SK-N-SH treated with all-trans-retinoic acid at 6 μM for 48 hours (cell line): Measurements from ENCODE around the gene CENPP.

Experiments used
- ATAC-seq: fragments of 200-7000 bp; cut with Tn5 transposase; 3 replicates; pipeline ENCODE4 v1.9.1; 2020; ENCODE audit warnings: mild to moderate bottlenecking, moderate library complexity
- ARNTL ChIP-seq: fragments of 450-650 bp; formaldehyde crosslinking; IDR thresholded peaks from 2 replicates; pipeline ENCODE4 v1.5.0; 2020; ENCODE audit warnings: low read depth, mild to moderate bottlenecking, moderate library complexity, borderline replicate concordance
- BACH2 ChIP-seq: fragments of 250-450 bp; sonication (Bioruptor Pico); IDR thresholded peaks from 2 replicates; pipeline ENCODE4 v1.9.0; 2021; ENCODE audit warnings: mild to moderate bottlenecking, borderline replicate concordance
- CREB5 ChIP-seq: fragments of 250-450 bp; sonication (Bioruptor Pico); IDR thresholded peaks from 2 replicates; pipeline ENCODE4 v1.5.1; 2020; ENCODE audit warnings: low read depth, mild to moderate bottlenecking, moderate library complexity
- CSDC2 ChIP-seq: fragments of 250-450 bp; sonication (Bioruptor Pico); IDR thresholded peaks from 2 replicates; pipeline ENCODE4 v1.5.0; 2020; ENCODE audit warnings: mild to moderate bottlenecking, moderate library complexity
- CSRNP3 ChIP-seq: fragments of 250-450 bp; sonication (Bioruptor Pico); IDR thresholded peaks from 2 replicates; pipeline ENCODE4 v1.5.1; 2021; ENCODE audit warnings: mild to moderate bottlenecking, moderate library complexity
- ESRRG ChIP-seq: fragments of 250-450 bp; sonication (Bioruptor Pico); IDR thresholded peaks from 2 replicates; pipeline ENCODE4 v1.6.1; 2021; ENCODE audit warnings: mild to moderate bottlenecking
- GLIS3 ChIP-seq: fragments of 250-450 bp; sonication (Bioruptor Pico); IDR thresholded peaks from 2 replicates; pipeline ENCODE4 v1.5.0; 2020; ENCODE audit warnings: mild to moderate bottlenecking, moderate library complexity
- ISL1 ChIP-seq: fragments of 250-450 bp; sonication (Bioruptor Pico); IDR thresholded peaks from 2 replicates; pipeline ENCODE4 v2.1.2; 2022; ENCODE audit warnings: mild to moderate bottlenecking, moderate library complexity
- OSR1 ChIP-seq: fragments of 250-450 bp; sonication (Bioruptor Pico); IDR thresholded peaks from 2 replicates; pipeline ENCODE4 v1.8.0; 2022; ENCODE audit warnings: moderate library complexity, mild to moderate bottlenecking, inconsistent platforms
- PATZ1 ChIP-seq: fragments of 250-450 bp; sonication (Bioruptor Pico); IDR thresholded peaks from 2 replicates; pipeline ENCODE4 v1.8.0; 2020; ENCODE audit warnings: mild to moderate bottlenecking, moderate library complexity, borderline replicate concordance
- POU6F1 ChIP-seq: fragments of 250-450 bp; sonication (Bioruptor Pico); IDR thresholded peaks from 2 replicates; pipeline ENCODE4 v1.8.0; 2021; ENCODE audit warnings: low read depth, mild to moderate bottlenecking, moderate library complexity, borderline replicate concordance
- PPARA ChIP-seq: fragments of 250-450 bp; sonication (Bioruptor Pico); IDR thresholded peaks from 2 replicates; pipeline ENCODE4 v1.5.0; 2020; ENCODE audit warnings: mild to moderate bottlenecking, borderline replicate concordance
- RARB ChIP-seq: fragments of 250-450 bp; sonication (Bioruptor Pico); IDR thresholded peaks from 2 replicates; pipeline ENCODE4 v1.8.0; 2021; ENCODE audit warnings: mild to moderate bottlenecking, moderate library complexity
- SNAI2 ChIP-seq: fragments of 250-450 bp; sonication (Bioruptor Pico); IDR thresholded peaks from 2 replicates; pipeline ENCODE4 v1.5.0; 2020; ENCODE audit warnings: mild to moderate bottlenecking, moderate library complexity
- TCF4 ChIP-seq: fragments of 250-450 bp; sonication (Bioruptor Pico); IDR thresholded peaks from 2 replicates; pipeline ENCODE4 v1.8.0; 2021; ENCODE audit warnings: mild to moderate bottlenecking, moderate library complexity, borderline replicate concordance
- TSHZ2 ChIP-seq: fragments of 250-450 bp; sonication (Bioruptor Pico); IDR thresholded peaks from 2 replicates; pipeline ENCODE4 v1.5.0; 2020; ENCODE audit warnings: mild to moderate bottlenecking, moderate library complexity
- ZC3H10 ChIP-seq: fragments of 250-450 bp; sonication (Bioruptor Pico); IDR thresholded peaks from 2 replicates; pipeline ENCODE4 v1.5.1; 2021; ENCODE audit warnings: mild to moderate bottlenecking, moderate library complexity
- ZFP3 ChIP-seq: fragments of 250-450 bp; sonication (Bioruptor Pico); IDR thresholded peaks from 2 replicates; pipeline ENCODE4 v1.5.0; 2020; ENCODE audit warnings: mild to moderate bottlenecking, moderate library complexity
- ZFP30 ChIP-seq: fragments of 450-650 bp; formaldehyde crosslinking; IDR thresholded peaks from 2 replicates; pipeline ENCODE4 v1.5.0; 2022; ENCODE audit warnings: mild to moderate bottlenecking, moderate library complexity
- ZNF565 ChIP-seq: fragments of 450-650 bp; formaldehyde crosslinking; conservative IDR thresholded peaks from 2 replicates; pipeline ENCODE4 v1.5.0; 2020; ENCODE audit warnings: low read depth, mild to moderate bottlenecking, moderate library complexity
- ZNF70 ChIP-seq: fragments of 450-650 bp; formaldehyde crosslinking; IDR thresholded peaks from 2 replicates; pipeline ENCODE4 v1.5.0; 2020; ENCODE audit warnings: mild to moderate bottlenecking, moderate library complexity

Gene CENPP

DNA sequence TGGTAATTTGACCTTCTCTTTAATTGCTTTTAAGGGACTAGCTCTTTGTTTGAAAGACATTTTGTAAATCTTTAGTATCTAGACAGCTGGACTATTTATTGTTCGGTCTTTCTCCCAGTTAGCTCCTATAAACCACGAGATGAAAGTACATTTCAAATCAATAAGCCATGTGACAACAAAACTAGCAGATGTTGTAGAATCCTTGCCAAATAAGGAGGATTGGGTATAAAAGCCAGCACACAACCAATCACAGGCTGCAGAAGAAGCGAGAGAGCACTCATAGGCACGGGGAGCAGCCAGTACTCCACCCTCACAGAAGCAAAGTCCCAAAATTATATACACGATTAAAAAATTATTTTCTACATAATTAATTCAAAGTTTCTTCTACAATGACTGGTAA lies 106.6 kb downstream of the CENPP start:
- TF ChIP-seq TCF4, result no peak
- no peak for TF ChIP-seq PPARA (CRISPR knock-in tag)
- no peak for TF ChIP-seq CSDC2 (CRISPR knock-in tag)
- no peak for TF ChIP-seq BACH2 (CRISPR knock-in tag)
- no peak for ATAC-seq

GRCh38 chr9:92432972-92433548 lies 107.3 kb downstream of the CENPP start:
- no peak for TF ChIP-seq BACH2 (CRISPR knock-in tag)
- TF ChIP-seq TSHZ2 (CRISPR knock-in tag), result no peak
- TF ChIP-seq ESRRG (CRISPR knock-in tag), result no peak
- TF ChIP-seq CSRNP3 (CRISPR knock-in tag), result no peak
- no peak for TF ChIP-seq ZNF565 (CRISPR knock-in tag)
- TF ChIP-seq ZNF70 (CRISPR knock-in tag), result no peak
- TF ChIP-seq OSR1, result no peak
- TF ChIP-seq ISL1 (CRISPR knock-in tag), result no peak
- TF ChIP-seq GLIS3 (CRISPR knock-in tag), result no peak
- no peak for TF ChIP-seq CREB5
- TF ChIP-seq CSDC2 (CRISPR knock-in tag), result no peak
- TF ChIP-seq TCF4, result no peak
- no peak for TF ChIP-seq ZFP3 (CRISPR knock-in tag)
- TF ChIP-seq SNAI2 (CRISPR knock-in tag), result no peak
- TF ChIP-seq ZFP30 (CRISPR knock-in tag), result no peak
- TF ChIP-seq PATZ1 (CRISPR knock-in tag), result no peak
- TF ChIP-seq POU6F1 (CRISPR knock-in tag), result no peak
- TF ChIP-seq PPARA (CRISPR knock-in tag), result no peak
- TF ChIP-seq RARB (CRISPR knock-in tag), result no peak
- no peak for ATAC-seq

DNA sequence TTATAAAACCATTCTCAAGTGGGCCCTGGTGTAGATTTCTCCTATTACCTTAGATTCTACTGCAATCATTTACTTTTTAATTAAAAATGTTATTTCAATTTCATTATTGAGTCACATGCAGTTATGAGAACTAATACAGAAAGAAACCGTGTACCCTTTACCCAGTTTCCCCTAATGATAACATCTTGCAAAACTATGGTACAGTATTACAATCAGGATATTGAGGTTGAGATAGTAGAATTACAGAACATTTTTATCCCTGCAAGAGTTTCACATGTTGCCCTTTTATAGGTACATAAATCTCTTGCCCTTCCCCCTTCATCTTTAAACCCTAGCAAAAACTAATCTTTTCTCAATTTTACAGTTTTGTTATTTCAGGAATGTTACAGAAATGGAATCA lies 109.5 kb downstream of the CENPP start:
- no peak for ATAC-seq
- TF ChIP-seq CREB5 (no peak), RARB (CRISPR knock-in tag) (no peak), POU6F1 (CRISPR knock-in tag) (no peak), GLIS3 (CRISPR knock-in tag) (no peak), ZNF70 (CRISPR knock-in tag) (no peak), ZC3H10 (CRISPR knock-in tag) (no peak), ESRRG (CRISPR knock-in tag) (no peak), PATZ1 (CRISPR knock-in tag) (no peak), ARNTL (CRISPR knock-in tag) (no peak)
